ENCODE data around the gene SRGN.
"Not testable (repeated sequence)": the region's sequence is repeated elsewhere in the genome, so short reads cannot be mapped to it uniquely, and the experiment has no call there.

GRCh38 chr10:69142074-69142473, 54.2 kb downstream of the SRGN start:
- TF ChIP-seq, protein P1, sequence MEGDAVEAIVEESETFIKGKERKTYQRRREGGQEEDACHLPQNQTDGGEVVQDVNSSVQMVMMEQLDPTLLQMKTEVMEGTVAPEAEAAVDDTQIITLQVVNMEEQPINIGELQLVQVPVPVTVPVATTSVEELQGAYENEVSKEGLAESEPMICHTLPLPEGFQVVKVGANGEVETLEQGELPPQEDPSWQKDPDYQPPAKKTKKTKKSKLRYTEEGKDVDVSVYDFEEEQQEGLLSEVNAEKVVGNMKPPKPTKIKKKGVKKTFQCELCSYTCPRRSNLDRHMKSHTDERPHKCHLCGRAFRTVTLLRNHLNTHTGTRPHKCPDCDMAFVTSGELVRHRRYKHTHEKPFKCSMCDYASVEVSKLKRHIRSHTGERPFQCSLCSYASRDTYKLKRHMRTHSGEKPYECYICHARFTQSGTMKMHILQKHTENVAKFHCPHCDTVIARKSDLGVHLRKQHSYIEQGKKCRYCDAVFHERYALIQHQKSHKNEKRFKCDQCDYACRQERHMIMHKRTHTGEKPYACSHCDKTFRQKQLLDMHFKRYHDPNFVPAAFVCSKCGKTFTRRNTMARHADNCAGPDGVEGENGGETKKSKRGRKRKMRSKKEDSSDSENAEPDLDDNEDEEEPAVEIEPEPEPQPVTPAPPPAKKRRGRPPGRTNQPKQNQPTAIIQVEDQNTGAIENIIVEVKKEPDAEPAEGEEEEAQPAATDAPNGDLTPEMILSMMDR (conservative IDR thresholded peaks at IDR 0.05; ENCODE audit: low read depth, low read length): not testable (repeated sequence)
- TF ChIP-seq EZH2 (IDR thresholded peaks at IDR 0.05; ENCODE audit: borderline replicate concordance, low read depth, low read length, poor library complexity, severe bottlenecking): not testable (repeated sequence)

Measured in A673 (cell line).